ENCODE measurements around the gene RNF213.

Gene RNF213

GRCh38 chr17:80347948-80348351, 87.3 kb downstream of the RNF213 start:
- Histone ChIP-seq H3K4me1 (ENCODE audit: insufficient read depth, low read length, poor library complexity, severe bottlenecking) (peaks cover 6% of the 10 kb centered on the region), H3K36me3 (ENCODE audit: insufficient read depth, low read length) (peaks cover 90% of the 10 kb centered on the region; the same call in 1 of the 2 replicates), H3K27me3 (ENCODE audit: insufficient read depth, low read length, poor library complexity, severe bottlenecking) (no peaks in the 10 kb centered on the region), H3K4me3 (ENCODE audit: low read length, poor library complexity, severe bottlenecking) (no peak overlapping the region), H2AFZ (ENCODE audit: low read length) (no peak overlapping the region), H3K79me2 (ENCODE audit: insufficient read depth, low read length) (no peaks in the 10 kb centered on the region), H3F3A (ENCODE audit: low read depth) (no peaks in the 10 kb centered on the region), H3K9ac (ENCODE audit: low read depth, low read length, poor library complexity, severe bottlenecking) (no peak overlapping the region), H3K4me2 (ENCODE audit: low read depth, low read length, poor library complexity, severe bottlenecking) (no peak overlapping the region), H3K9me3 (ENCODE audit: insufficient read depth, low read depth, low read length) (no peaks in the 10 kb centered on the region), H3K9me2 (replicated peaks; ENCODE audit: low read depth, low read length) (no peaks in the 10 kb centered on the region), H4K20me1 (ENCODE audit: insufficient read depth, low read length, poor library complexity, severe bottlenecking) (peaks cover 2% of the 10 kb centered on the region)
- TF ChIP-seq CTCF (conservative IDR thresholded peaks at IDR 0.05; ENCODE audit: low read length) (no peak), EZH2phosphoT487 (IDR thresholded peaks at IDR 0.05; ENCODE audit: borderline replicate concordance) (no peak)

GRCh38 chr17:80348551-80349150, 88.0 kb downstream of the RNF213 start:
- TF ChIP-seq EZH2phosphoT487 (IDR thresholded peaks at IDR 0.05; ENCODE audit: borderline replicate concordance) (no peak), CTCF (conservative IDR thresholded peaks at IDR 0.05; ENCODE audit: low read length) (no peak)
- peaks cover 90% of the 10 kb centered on the region; the same call in 1 of the 2 replicates for H3K36me3 ChIP-seq (ENCODE audit: insufficient read depth, low read length)
- H3K79me2 ChIP-seq (ENCODE audit: insufficient read depth, low read length), result no peaks in the 10 kb centered on the region

GRCh38 chr17:80349151-80349651, 88.5 kb downstream of the RNF213 start:
- Histone ChIP-seq H3K9me2 (replicated peaks; ENCODE audit: low read depth, low read length) (no peaks in the 10 kb centered on the region), H3K36me3 (ENCODE audit: insufficient read depth, low read length) (peaks cover 90% of the 10 kb centered on the region; the same call in 1 of the 2 replicates), H3K9ac (ENCODE audit: low read depth, low read length, poor library complexity, severe bottlenecking) (no peak overlapping the region), H3K79me2 (ENCODE audit: insufficient read depth, low read length) (no peaks in the 10 kb centered on the region), H4K20me1 (ENCODE audit: insufficient read depth, low read length, poor library complexity, severe bottlenecking) (peaks cover 2% of the 10 kb centered on the region), H3K4me1 (ENCODE audit: insufficient read depth, low read length, poor library complexity, severe bottlenecking) (peaks cover 3% of the 10 kb centered on the region), H3K4me3 (ENCODE audit: low read length, poor library complexity, severe bottlenecking) (no peak overlapping the region), H3K27me3 (ENCODE audit: insufficient read depth, low read length, poor library complexity, severe bottlenecking) (no peaks in the 10 kb centered on the region), H2AFZ (ENCODE audit: low read length) (no peak overlapping the region), H3F3A (ENCODE audit: low read depth) (no peaks in the 10 kb centered on the region), H3K4me2 (ENCODE audit: low read depth, low read length, poor library complexity, severe bottlenecking) (no peak overlapping the region), H3K9me3 (ENCODE audit: insufficient read depth, low read depth, low read length) (no peaks in the 10 kb centered on the region)
- TF ChIP-seq CTCF (conservative IDR thresholded peaks at IDR 0.05; ENCODE audit: low read length) (no peak), EZH2phosphoT487 (IDR thresholded peaks at IDR 0.05; ENCODE audit: borderline replicate concordance) (no peak)

More at GRCh38 chr17:80348551-80349150, 88.0 kb downstream of the RNF213 start:
- no peak overlapping the region for H3K4me2 ChIP-seq (ENCODE audit: low read depth, low read length, poor library complexity, severe bottlenecking)
- no peaks in the 10 kb centered on the region for H3F3A ChIP-seq (ENCODE audit: low read depth)
- no peaks in the 10 kb centered on the region for H3K9me3 ChIP-seq (ENCODE audit: insufficient read depth, low read depth, low read length)
- H2AFZ ChIP-seq (ENCODE audit: low read length), result no peak overlapping the region
- peaks cover 6% of the 10 kb centered on the region for H3K4me1 ChIP-seq (ENCODE audit: insufficient read depth, low read length, poor library complexity, severe bottlenecking)
- no peak overlapping the region for H3K4me3 ChIP-seq (ENCODE audit: low read length, poor library complexity, severe bottlenecking)
- no peaks in the 10 kb centered on the region for H3K27me3 ChIP-seq (ENCODE audit: insufficient read depth, low read length, poor library complexity, severe bottlenecking)
- H3K9ac ChIP-seq (ENCODE audit: low read depth, low read length, poor library complexity, severe bottlenecking), result no peak overlapping the region
- peaks cover 2% of the 10 kb centered on the region for H4K20me1 ChIP-seq (ENCODE audit: insufficient read depth, low read length, poor library complexity, severe bottlenecking)
- no peaks in the 10 kb centered on the region for H3K9me2 ChIP-seq (replicated peaks; ENCODE audit: low read depth, low read length)
